ENCODE results near the gene ANO10.
A peak's percentile ranks its signal among the peaks of the same experiment; 100 is the strongest.

ANO10 gene

DNA sequence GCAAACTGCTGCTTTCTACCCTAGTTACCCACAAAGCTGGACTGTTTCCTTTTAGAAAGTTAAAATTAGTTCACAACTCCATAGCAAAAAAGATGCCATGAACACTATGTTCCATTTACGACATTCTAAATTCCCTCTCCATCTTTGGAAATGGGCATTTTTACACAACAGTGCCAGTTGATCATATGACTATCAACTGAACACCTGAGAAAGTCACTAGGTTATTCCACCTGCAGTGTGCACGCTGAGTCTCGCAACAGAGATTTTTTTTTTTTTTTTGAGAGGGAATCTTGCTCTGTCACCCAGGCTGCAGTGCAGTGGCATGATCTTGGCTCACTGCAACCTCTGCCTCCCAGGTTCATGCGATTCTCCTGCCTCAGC is 215.2 kb downstream of the ANO10 start:
- no peak for DNase-seq

DNA sequence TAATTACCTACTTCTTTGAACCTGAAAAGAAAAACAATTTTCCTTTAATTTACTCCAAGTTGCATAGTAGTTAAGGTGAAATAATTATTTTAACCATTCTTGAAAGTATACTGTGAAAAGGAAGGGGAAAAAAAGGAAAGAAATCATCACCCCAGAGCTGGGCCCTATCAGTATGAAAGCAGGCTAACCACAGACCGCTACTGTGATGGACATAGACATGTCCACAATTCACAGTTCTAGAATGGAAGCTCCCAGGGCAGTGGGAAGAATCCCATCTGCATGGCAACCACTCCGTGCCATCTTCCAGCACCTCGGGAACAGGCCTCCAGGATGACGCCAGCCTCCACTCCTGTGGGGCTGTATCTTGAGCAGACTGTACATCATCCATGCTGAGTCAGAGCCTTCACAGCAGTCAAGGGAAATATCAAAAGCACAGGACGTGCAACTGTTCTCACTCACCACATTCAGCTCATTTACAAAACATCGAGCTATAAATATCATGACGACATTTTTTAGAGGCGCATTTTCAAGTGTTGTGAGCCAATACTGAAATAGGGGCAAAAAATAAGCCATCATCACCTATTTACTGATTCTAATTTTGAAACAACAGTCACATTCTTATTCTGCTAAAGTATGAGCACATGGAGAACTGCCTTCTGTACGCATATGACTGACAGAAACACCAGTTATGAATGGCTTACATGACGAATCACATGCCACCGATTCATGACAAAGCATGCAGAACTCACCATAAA is 215.7 kb downstream of the ANO10 start:
- no peak for DNase-seq

DNA sequence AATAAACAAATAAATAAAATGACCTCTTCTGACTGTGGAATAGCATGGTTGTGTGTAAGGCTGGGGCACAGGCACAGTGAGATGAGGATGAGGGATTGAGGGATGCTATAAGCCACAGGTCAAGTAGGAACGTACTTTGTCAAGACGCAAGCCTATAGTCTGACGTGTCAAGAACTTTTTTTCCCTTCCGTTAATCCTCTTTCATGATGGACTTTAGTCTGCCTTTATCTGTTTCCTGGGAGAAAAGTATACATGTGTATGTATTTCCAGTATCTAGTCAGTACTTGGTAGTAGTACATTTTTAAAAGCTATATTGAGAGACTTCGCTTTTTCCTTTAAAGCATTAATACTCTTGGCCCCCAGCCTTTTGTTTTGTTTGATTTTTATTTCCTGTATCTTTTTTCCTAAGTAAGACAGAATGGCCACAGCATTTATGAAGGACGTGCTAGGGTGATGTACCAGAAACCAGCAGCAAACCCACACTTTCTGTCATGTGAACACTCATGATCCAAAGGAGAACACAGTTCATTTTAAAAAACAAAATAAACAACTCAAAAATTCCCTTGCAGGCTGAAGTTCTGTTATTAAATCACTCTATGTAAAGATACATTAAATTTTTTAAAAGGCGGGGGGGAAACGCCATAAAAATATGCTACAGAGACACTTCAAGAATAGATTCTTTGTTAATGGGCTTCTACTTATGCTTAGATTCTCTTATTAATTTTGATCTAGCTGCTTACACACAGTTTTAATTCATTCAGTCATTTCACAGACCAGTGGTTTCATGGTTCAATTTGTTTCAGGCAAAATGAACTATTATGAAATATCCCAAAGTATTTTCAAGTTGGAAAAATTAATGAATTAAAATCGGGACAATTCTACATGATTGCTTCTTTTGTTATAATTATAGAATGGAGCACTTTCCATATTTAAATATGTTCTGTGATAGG is 220.8 kb downstream of the ANO10 start:
- DNase-seq = no peak

DNA sequence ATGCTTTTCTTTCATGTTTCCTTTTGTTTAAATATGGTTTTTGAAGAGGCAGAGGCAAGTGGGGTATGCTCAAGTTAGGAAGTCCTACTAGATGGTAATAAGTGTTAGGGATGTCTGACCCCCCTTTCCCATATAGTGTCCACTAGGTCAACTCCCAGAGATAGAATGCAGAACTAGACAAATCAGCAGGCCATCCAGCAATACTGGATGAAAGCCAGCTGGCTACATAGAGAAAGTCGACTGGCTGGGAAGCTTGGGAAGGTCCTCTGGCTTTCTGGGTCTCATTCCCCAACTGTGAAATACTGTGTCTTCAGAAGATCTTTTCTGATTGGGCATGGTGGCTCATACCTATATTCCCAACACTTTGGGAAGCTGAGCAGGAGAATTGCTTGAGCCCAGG is 221.6 kb downstream of the ANO10 start:
- no peak for DNase-seq

- DNase-seq = no peak
Observed at GRCh38 chr3:43399034-43399433, 222.8 kb downstream of the ANO10 start.

- no peak for DNase-seq
Observed at GRCh38 chr3:43394041-43394554, 227.7 kb downstream of the ANO10 start.

DNA sequence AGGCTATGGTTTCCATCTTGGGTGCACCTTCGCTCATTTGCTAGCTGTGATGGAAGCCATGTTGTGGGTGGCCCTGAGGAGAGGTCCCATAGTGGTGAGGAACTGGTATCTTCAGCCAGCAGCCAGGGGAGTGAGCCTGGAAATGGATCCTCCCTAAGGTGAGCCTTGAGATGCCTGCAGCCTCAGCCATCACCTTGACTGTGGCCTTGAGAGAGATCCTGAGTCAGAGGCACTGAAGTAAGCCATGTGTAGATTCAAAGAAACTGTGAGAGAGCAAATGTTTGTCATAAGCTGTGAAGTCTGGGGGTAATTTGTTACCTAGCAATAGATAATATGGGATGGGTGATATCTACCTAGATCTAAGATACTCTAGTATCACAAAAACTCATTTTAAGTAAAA is 230.2 kb downstream of the ANO10 start:
- no peak for DNase-seq

GRCh38 chr3:43390255-43390588 is 231.6 kb downstream of the ANO10 start:
- DNase-seq = no peak

- no peak for DNase-seq
Observed at GRCh38 chr3:43389388-43390254, 232.2 kb downstream of the ANO10 start.

DNA sequence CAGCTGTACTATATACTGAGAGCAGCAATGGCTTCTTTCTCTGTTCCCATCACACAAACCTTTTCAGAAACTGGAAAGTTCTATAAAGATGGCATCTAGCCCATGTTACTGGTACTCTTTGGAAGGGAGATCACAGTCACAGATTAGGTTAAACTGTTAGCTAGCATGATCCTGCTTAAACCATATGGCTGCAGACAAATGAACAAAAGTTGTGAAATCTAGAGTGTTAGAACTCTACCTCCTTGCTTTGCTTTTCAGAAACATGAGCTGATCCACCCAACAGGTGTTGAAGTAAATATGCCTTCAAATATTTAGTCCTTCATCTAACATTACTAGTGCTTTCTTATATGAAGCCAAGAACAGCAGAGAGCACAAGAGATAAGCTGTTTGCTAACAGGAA is 232.9 kb downstream of the ANO10 start:
- DNase-seq = no peak

- DNase-seq = no peak
Observed at GRCh38 chr3:43388175-43388574, 233.6 kb downstream of the ANO10 start.

- no peak for DNase-seq
Observed at GRCh38 chr3:43379343-43379742, 242.5 kb downstream of the ANO10 start.

- DNase-seq = peak; percentile 7
Observed at GRCh38 chr3:43378066-43378935, 243.5 kb downstream of the ANO10 start.

DNA sequence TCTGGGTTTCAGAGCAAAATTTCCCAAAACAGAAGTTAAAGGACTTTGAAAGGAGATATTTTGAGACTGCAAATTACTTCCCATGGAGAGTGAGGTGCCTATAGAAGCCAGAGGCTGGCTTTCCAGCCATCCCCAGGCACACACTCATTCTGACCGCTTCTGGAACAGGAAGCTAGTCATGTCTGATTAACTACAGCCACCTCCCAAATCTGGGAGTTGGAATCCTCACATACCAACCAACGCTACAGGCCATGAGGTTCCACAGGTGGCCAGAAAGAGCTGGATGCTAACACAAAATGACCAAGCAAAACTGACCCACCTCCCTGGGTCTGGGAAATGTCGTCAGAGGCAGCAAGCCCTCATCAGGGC is 248.3 kb downstream of the ANO10 start:
- no peak for DNase-seq

DNA sequence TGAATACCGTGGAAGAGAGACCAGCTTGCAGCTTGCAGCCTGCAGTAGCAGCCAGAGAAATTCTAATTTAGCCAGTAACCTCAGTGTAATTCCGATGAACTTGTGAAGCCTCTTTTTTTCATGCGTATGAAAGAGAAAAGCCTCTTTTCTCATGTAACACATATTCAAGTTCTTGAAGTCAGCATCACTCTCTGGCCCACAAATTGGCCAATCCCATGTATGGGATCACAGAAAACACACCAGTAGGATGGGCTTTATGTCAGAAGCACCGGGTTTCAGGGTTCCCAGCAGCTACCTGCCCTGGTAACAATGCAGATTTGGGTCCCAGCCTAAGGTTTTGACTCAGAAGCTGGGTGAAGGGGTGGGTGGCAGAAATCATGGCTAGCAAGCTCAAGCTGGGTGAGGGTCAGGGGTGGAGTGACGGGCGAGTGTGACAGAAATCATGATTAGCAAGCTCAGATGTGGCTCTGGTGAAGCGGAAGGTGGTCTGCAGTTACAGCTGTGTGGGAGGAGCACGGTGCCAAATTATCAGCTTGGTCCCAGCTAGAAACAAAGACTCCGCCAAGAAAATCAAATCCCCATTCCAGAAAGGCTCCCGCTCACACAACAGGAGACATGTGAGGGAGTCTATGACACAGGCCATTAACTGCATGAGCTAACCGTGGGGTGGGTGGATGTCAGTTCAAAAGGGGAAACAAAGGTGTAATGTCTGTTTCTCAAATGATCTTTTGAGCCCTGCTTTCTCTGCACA is 248.8 kb downstream of the ANO10 start:
- no peak for DNase-seq

GRCh38 chr3:43372007-43372740 is 249.6 kb downstream of the ANO10 start:
- no peak for DNase-seq

- no peak for DNase-seq
Observed at GRCh38 chr3:43371494-43371893, 250.3 kb downstream of the ANO10 start.

DNA sequence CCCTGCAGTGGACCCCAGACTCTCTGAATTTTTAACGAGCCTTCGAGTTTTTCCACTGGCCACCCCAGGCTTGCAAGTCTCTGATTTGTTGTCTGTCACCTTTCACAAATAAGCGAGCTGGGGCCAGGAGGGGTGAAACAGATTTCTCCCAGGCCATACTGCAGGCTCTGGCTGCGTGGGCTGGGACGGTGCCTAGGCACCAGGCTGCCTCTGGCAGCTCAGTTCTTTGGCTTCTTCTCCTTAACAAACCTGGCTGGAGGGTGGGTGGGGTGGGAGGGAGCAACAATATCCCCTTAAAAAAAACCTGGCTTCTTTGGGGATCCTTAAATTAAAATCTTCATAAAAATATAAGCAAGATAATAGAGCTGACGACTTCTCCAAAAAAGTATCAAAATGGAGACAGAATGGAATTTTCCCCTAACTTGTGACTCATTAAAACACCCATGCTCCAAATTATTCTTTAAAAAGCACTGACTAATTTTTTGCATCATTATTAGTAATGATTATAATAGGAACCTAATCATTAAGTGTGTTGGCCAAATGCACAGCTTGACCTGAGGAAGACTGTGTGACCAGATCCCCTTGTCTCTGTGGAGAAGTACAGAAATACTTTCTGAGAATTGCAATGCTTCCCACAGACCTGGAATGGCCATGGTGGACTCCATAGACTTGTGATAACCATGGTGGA is 251.4 kb downstream of the ANO10 start:
- no peak for DNase-seq

DNA sequence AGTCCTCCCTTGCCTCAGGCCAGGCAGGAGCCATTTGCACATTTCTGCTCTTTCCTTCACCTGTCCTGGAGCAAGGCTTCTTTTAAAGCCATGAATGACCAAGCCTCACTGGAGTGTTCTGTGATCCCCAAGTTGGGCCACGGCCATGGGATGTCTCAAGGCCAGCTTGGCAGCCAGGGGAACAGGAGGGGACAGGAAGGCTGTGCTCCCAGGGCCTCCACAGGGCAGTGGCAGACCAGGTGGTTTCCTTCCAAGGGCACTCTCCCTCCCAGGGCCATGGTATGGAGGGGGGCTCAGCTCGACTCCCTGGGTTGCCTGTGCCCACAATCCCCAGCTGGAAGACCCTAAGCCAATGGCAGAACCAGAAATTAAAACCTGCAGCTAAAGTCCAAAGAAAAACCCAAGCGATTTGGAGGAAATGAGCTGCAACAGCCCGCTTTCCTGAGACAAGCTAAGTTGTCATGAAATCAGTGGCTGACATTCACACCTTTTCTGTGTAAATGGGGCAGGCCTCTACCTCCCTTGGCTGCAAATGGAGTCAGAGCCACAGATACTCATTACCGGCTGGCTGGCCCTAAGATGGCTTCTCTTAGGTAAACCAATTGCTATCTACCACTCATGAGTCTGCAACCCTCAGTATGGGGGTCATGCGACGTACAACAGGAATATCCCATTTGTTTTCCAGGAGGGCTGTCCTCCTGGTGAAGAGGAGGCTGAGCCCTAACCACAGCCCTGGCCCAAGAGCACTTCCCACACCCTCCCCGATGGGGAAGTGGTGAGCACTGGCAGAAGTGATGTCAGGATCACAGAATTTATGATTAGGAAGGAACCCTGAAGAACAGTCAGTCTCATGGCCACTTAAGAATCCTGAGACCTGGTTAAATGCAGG is 252.2 kb downstream of the ANO10 start:
- no peak for DNase-seq
